HS-5 (cell line): ENCODE measurements around the gene ADCK2.
"Not testable (repeated sequence)": the region's sequence is repeated elsewhere in the genome, so short reads cannot be mapped to it uniquely, and the experiment has no call there.

ENCODE experiments used
- DNase-seq: peaks from one replicate; pipeline ENCODE4 v3.0.0-alpha.2; 2012; ENCODE audit warnings: low read depth

Gene ADCK2

DNA sequence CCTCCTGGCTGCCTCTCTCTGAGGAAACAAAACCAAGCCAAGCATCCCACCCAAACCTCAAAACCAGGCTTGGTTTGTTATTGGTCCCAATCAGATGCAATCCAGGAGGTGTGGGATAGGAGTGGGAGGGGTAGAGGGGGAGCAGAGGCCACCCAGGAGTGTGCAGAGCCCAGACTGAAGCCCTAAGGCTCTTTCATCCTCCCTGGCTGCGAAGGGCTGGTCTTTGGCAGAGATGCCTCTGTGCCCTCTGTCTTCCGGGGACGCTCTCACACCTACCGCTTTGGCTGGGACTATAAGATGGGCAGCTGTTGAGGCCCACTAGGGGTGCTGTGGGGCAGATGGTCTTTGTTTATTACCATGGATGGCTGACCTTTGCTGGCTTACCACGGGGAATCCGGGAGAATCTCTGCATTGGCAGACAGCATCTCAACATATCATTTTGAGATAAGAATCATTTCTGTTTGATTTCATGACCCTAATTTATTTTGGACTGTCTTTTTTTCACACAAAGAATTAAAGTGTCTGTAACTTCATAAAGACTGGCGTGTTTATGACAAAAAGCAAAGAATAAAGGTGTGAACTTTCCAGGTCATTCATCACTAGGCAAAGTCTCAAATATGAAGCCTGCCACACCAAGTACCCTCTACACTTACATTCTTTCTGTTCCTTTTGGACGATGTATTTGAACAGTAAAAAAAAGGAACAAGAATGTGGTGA is 25.7 kb upstream of the ADCK2 start:
- DNase-seq, result no peak

DNA sequence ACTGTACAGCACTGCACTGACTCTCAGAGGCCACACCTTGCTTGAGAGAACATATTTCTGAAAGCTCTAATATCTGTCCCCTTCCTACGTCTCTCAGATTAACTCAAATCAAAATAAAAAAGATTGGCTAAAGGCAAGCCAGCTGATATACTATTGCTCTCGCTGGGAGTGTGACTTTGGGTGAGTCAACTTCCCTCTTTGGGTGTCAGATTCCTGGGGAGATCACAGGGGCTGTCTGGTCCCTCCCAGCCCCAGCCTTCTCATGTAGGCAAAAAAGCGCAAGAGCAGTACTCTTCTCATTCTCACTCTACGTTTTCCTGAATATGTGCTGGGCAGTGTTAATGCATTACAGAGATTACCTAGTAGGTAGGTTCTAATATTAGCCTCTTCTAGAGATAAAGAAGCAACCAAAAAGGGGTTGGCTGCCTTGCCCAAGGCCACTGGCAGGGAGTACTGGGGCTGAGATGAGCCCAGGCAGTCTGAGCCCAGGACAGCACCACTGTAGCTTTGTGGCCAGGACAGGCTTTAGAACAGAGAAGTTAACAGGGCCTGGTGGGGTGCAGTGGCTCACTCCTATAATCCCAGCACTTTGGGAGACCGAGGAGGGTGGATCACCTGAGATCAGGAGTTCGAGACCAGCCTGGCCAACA is 23.1 kb upstream of the ADCK2 start:
- no peak for DNase-seq

DNA sequence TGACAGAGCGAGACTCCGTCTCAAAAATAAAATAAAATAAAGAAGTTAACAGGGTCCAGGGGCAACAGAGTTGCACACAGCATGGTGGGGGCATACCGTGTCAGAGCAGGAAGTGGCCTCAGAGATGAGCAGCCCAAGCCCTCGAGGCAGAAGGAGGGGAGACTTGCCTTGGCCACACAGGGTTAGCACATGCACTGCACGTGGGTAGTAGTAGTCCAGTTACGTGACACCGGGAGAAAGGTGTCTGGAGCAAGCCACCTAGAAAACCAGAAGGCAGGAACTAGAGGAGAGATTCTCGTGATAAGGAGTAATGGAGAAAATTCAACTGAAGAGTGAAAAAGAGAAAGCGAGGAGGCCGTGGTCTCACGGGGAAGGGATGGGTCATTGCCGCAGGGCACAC is 22.4 kb upstream of the ADCK2 start:
- no peak for DNase-seq

DNA sequence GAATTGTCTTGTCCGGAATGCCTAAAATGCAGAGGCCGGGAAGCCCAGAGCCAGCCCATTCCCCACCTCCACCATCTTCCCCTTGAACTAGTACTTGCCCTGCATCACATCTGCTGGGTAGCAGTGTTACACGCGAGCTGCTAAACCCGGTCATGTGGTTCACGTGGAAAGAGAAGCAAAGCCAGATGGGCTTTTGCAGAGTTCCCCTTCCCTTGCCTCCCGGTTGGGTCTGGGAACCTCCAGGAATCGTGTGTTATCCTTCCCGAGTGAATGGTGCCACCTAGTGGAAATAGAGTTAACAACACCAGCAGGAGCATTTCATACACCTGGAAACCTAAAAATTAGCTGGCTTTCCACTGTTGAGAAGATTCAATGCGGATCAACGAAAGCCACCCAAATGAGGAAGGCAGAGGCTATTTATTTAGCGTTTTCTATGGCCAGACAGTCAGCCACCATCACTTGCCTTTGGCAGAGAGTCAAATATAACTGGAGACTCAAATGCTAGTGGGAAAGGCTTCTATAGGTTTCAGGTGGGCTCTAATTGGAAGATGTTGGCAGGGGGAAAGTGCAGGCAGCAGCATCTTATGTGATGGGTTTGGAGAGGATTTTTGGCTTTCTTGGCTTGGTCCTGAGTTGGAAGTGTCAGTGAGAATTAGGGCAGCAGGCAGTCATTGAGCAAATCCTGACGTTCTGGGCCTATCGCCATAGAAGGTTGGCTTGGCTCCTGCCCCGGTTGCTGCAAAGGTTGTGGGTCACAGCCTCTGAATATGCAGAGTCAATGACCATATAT is 19.2 kb upstream of the ADCK2 start:
- DNase-seq, result no peak

DNA sequence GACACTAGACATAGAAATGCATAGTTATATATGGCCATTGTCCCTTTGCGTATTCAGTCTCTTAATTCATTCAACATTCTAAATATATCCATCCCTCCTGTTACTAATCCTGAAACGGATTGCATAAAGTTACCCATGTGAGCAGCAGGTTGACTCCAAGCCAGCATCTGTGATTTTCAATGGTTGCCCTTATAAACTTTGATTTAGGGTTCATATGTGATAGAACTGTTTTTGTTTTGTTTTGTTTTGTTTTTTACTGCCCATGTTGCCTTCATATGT is 18.7 kb upstream of the ADCK2 start:
- no peak for DNase-seq

DNA sequence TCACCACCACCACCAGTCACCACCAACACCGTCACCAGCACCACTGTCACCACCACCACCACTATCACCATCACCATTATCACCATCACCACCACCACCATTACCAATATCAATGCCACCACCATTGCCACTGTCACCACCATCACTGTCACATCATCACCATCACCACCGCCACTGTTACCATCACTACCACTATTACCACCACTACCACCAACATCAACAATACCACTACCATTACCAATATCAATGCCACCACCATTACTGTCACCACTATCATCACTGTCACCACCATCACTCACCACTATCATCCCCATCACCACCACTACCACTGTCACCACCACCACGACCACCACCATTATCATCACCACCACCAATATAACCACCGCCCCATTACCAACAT is 18.1 kb upstream of the ADCK2 start:
- DNase-seq, result no peak

DNA sequence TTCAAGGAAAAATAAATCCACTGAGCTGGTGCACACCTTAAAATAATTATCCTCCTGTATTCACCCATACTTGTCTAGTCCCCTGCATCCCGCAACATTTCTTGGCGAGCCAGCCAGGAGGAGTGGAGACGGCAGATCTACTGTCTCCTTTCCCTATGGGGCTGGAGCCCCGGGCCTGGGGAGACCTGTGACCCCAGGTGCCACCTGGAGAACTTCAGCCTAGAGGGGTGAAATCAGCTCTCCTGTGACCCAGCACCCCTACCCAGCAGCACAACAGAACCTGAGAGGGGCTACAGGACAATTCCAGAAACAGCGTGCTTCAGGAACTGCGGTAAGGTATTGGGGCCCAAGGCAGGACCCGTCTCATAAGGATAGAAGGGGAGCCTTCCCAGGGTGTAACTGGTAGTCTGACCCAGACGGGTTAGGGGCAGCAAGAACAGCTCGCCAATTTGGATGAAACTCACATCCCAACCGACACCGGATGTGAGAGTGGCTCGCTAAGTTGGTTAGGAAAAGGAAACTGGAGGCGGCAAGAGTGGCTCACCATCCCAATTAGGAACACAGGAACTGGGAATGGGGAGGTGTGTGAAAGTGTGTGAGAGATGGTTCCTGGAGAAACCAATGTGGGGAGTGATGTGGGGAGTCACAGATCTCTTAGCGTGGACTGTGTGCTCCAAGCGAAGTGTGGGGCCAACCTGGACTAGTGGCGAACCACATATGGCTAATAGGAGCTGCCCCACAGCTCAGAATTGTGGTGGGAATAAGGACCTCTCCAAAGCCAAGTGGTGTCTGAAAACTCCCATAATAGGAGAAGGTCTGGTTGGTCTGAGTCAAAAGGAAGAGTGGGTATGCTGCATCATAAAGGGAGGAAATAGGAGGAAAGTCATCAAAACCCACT is 17.0 kb upstream of the ADCK2 start:
- no peak for DNase-seq

DNA sequence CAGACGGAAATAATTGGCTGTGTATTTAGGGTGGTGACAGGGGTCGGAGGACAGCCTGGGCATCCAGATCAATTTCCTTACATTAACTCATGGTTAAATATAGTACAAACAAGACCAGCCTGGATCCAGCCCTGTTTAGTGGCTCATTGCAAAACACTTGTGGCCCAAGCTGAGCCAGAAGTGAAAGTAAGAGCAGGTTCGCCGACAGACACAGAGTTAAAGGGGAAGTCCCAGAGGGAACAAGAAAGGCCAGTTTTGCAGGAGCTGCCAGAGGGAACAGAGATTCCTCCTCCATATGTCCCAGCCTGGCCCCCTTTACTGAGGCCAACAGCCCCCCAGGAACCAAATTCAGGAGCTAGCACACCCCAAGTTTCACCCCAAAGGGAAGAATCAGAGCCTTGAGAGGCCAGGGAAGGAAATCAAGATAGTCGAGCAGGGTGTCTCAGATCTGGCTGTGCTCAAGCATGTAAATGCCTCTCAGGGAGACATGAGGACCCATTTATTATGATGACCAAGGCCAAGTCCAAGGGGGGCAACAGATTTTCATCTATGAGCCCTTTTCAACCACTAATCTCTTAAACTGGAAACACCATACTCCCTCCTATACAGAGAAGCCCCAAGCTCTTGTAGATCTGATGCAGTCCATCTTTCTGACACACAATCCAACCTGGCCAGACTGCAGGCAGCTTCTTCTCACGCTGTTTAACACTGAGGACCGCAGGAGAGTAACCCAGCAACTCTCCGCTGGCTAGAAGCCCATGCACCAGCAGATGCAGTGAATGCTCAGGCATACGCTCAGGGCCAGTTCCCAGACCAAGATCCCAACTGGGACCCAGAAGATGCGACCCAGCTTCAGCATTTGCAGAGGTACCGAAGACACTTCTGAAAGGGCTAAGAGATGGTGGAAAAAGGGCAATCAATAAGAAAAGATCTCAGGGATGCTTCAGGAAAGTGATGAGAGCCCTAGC is 15.9 kb upstream of the ADCK2 start:
- no peak for DNase-seq

DNA sequence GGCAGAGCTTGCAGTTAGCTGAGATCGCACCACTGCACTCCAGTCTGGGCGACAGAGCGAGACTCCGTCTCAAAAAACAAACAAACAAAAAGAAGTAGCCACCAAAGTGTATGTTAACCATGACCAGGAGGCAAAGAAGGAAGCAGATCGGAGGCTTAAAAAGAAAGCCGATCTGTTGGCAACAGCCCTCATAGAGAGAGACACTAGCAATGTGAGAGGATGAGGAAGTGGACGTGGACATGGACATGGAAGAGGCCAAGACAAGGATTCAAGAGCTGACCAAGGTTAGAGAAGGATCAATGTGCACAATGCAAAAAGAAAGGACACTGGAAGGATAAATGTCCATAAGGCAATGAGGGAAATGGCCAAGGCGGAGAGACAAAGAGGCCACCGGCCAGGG is 14.9 kb upstream of the ADCK2 start:
- DNase-seq, result no peak

DNA sequence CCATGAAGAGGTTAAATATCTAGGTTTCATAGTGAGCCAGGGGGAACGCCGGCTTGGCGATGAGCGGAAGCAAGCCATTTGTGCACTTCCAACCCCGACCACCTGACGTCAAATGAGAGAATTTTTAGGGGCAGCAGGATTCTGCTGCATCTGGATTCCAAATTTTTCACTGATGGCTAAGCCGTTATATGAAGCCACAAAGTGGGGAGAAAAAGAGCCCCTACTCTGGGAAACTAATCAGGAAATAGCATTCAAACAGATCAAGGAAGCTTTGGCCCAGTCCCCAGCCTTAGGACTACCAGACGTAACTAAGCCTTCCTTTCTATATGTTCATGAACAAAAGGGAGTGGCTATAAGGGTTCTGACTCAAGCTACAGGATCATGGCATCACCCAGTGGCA is 12.9 kb upstream of the ADCK2 start:
- DNase-seq, result no peak

DNA sequence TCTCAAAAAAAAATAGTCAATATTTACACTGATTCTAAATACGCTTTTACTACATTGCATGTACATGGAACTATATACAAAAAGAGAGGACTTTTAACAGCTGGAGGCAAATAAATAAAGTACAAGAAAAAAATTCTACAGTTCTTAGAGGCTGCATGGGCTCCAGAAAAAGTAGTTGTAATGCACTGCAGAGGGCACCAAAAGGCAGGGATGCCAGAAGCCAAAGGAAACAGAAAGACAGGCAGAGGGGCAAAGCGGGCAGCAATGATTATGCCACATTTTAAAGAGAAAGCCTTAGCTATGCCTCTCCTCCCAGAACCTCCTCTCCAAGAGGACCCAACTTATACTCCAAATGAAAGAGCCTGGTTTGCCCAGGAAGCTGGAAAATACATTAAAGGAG is 11.6 kb upstream of the ADCK2 start:
- DNase-seq, result no peak

DNA sequence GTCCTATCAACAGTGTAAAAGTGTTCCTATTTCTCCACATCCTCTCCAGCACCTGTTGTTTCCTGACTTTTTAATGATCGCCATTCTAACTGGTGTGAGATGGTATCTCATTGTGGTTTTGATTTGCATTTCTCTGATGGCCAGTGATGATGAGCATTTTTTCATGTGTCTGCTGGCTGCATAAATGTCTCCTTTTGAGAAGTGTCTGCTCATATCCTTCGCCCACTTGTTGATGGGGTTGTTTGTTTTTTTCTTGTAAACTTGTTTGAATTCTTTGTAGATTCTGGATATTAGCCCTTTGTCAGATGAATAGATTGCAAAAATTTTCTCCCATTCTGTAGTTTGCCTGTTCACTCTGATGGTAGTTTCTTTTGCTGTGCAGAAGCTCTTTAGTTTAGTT is 9.8 kb upstream of the ADCK2 start:
- not testable (repeated sequence) for DNase-seq

DNA sequence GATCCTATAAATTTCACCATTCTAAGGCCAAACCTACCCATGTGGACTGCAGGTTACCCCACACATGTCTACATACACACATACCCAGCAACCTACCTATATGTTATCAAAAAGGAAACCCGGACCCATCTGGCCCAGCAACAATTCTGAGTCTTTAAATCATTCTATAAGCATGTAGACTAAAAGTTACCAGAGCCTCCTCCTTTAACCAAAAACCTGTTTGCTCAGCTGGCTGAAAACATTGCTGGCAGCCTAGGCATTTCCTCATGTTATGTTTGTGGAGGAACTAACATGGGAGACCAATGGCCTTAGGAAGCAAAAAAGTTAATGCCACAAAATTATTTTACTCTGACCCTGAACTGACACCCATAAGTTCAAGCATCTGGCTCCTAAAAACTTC is 5.3 kb upstream of the ADCK2 start:
- no peak for DNase-seq

DNA sequence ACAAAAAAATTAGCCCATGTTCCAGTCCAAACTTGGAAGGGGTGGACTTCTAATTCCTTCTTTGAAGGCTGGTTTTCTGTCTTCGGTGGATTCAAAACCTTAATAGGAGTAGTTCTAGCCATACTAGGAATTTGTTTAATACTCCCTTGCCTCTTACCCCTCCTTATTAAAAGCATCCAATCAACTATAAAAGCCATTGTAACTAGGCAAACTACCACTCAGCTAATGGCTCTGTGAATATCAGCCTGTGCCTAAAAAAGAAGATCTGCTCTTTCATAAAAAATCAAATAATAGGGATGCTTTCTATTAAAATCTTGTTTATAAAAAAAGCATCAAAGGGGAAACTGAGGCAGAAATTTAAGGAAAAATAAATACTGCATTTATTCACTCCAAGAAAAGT is 4.1 kb upstream of the ADCK2 start:
- DNase-seq, result no peak

DNA sequence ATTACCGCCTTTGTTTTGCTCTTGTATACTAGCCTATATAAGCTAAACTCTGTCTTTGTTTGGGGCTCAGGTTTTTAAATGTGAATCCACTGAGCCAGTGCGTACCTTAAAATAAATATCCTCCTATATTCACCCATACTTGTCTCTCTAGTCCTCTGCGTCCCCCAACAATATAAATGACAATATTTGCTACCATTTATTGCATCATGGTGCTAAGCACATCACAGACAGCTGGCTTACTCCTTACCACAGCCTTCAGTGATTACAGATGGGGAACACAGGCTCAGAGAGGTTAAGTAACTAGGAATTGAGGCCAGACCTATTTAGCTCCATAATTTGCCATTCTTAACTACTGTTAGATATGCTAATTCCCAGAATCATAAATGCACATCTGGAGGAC is 3.4 kb upstream of the ADCK2 start:
- DNase-seq, result no peak

DNA sequence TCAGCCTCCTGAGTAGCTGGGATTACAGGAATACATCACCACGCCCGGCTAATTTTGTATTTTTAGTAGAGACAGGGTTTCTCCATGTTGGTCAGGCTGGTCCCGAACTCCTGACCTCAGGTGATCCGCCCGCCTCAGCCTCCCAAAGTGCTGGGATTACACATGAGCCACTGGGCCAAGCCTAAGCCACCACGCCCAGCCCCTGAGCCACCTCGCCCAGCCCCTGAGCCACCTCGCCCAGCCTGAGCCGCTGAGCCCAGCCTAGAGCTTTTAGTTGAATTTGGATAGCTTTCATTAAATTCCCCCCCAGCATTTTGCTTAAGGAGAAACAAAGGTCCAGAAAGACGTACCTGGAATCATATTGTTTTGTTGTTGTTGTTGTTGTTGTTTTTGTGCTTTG is 2.9 kb upstream of the ADCK2 start:
- DNase-seq, result not testable (repeated sequence)

DNA sequence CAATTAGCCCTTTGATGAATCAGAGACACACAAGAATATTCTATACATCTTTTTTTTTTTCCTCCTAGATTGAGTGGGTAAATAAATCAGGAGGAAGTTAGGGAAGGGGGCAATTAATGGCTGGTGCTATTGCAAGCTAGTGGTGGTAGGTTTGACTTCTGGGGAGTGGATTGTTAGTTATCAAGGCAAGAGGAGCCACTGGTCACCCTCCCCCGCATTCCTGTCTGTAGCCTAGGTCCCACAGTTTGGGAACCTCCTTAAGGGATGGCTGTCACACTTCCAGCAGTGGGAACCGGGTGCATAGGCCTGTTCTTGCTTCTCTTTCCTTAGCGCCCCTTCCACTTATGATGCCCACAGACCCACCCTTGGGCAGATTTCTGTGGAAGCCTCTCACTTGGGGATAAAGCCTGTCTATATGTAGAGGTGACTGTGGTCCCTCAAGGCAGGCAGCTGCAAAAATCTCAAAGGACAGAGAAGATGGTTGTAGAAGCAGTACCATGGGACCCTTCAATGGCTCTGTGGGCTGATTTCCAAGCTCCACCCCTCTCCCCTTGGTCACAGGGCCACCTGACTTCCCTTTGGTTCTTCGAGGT is 2.3 kb upstream of the ADCK2 start:
- DNase-seq, result no peak

DNA sequence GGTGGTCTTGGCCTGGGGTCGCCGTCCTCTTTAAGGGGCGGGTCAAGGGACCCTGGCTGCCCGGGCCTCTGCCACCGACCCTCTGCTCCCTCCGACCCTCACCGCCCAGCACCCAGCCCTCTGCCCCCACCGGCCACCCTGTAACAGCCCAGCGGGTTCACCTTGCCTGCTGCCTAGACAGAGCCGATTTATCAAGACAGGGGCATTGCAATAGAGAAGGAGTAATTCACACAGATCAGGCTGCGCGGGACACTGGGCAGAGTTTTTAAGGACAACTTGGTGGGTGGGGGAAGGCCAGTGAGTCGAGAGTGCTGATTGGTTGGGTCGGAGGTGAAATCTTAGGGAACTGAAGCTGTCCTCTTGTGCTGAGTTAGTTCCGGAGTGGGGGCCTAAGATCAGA is 779 bp upstream of the ADCK2 start:
- DNase-seq, result no peak

DNA sequence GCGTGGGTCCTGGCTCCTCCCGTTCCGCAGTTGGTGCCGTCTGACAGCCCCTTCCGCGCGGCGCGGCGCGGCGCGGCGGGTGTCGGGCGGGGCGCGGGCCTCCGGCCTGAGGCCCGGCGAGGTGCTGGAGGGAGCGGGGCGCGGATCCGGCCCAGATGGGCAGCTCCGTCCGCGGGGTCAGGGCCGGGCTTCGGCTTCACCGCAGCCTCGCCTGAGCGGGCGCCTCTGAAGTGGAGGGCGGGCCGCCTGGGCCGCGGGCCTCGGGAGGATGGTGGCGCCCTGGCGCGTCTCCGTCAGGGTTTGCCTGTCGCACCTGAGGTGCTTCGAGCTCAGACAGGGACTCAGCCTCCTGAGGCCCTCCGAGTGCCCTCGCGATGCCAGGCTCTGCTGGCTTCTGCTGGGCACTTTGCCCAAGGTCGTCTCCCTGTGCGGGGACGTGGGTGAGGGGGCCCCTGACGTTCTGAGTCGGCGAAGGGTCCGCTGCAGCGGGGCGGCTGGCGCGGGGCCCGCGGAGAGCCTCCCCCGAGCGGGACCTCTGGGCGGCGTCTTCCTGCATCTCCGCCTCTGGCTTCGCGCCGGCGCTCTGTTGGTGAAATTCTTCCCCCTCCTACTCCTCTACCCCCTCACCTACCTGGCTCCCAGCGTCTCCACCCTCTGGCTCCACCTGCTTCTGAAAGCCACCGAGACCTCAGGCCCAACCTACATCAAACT is 473 bp downstream of the ADCK2 start:
- no peak for DNase-seq

DNA sequence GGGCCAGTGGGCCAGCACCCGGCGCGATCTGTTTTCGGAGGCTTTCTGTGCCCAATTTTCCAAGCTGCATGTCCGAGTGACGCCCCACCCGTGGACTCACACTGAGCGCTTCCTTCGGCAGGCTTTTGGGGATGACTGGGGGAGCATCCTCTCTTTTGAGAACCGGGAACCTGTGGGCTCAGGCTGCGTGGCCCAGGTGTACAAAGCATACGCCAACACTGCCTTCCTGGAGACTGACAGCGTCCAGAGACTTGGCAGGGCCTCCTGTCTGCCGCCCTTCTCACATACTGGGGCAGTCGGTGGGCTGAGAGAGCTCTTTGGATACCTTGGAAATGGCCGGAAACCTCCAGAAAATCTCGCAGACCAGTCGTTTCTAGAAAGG is 1.0 kb downstream of the ADCK2 start:
- DNase-seq, result no peak
